Duodenal mucosa (tissue), 2 donors: ENCODE data around the gene HTR3A.

ENCODE experiments used
- H3K27ac ChIP-seq: one replicate; pipeline ENCODE4 v1.7.0; 2013; ENCODE audit warnings: low read depth, low read length
- H3K27me3 ChIP-seq, 2 donors: one replicate each; pipeline ENCODE4 v1.7.0; 2013; ENCODE audit warnings: low read length in 2 of 2, control low read depth in 1 of 2; ENCODE audit not compliant: insufficient read depth in 2 of 2, control insufficient read depth in 1 of 2
- H3K36me3 ChIP-seq, 2 donors: one replicate each; pipeline ENCODE4 v1.7.0; 2013; ENCODE audit warnings: low read length in 2 of 2, control low read depth in 1 of 2; ENCODE audit not compliant: insufficient read depth in 2 of 2, control insufficient read depth in 1 of 2
- H3K4me1 ChIP-seq, 2 donors: one replicate each; pipeline ENCODE4 v1.7.0; 2013; ENCODE audit warnings: low read length in 2 of 2, control low read depth in 1 of 2; ENCODE audit not compliant: insufficient read depth in 2 of 2, control insufficient read depth in 1 of 2
- H3K4me3 ChIP-seq, 2 donors: one replicate each; pipeline ENCODE4 v1.7.0; 2013; ENCODE audit warnings: low read length in 2 of 2, low read depth in 1 of 2
- H3K9ac ChIP-seq, 2 donors: one replicate each; pipeline ENCODE4 v1.7.0; 2013; ENCODE audit warnings: low read length in 2 of 2, low read depth in 1 of 2
- H3K9me3 ChIP-seq, 2 donors: one replicate each; pipeline ENCODE4 v1.7.0; 2013; ENCODE audit warnings: low read length in 2 of 2, control low read depth in 1 of 2; ENCODE audit not compliant: control insufficient read depth in 1 of 2

Gene HTR3A

GRCh38 chr11:113977071-113977490 is 2.2 kb downstream of the HTR3A start:
- Histone ChIP-seq H3K4me1 (peaks cover 0 to 4% of the 10 kb centered on the region in 2 donors), H3K27ac (no peak overlapping the region), H3K9me3 (no peaks in the 10 kb centered on the region), H3K36me3 (no peaks in the 10 kb centered on the region), H3K9ac (no peak overlapping the region), H3K4me3 (no peak overlapping the region), H3K27me3 (peaks cover 20 to 22% of the 10 kb centered on the region in 2 donors)

GRCh38 chr11:113977701-113978100 is 2.8 kb downstream of the HTR3A start:
- Histone ChIP-seq H3K27me3 (peaks cover 20 to 22% of the 10 kb centered on the region in 2 donors), H3K9ac (no peak overlapping the region), H3K4me3 (no peak overlapping the region), H3K4me1 (peaks cover 0 to 4% of the 10 kb centered on the region in 2 donors), H3K27ac (no peak overlapping the region), H3K36me3 (no peaks in the 10 kb centered on the region), H3K9me3 (no peaks in the 10 kb centered on the region)

GRCh38 chr11:113979431-113979830 is 4.5 kb downstream of the HTR3A start:
- H3K4me3 ChIP-seq, result no peak overlapping the region
- no peaks in the 10 kb centered on the region for H3K36me3 ChIP-seq
- no peak overlapping the region for H3K9ac ChIP-seq
- H3K27ac ChIP-seq, result no peak overlapping the region
- H3K9me3 ChIP-seq, result no peaks in the 10 kb centered on the region
- H3K27me3 ChIP-seq, result peaks cover 20 to 22% of the 10 kb centered on the region in 2 donors
- H3K4me1 ChIP-seq, result peaks cover 0 to 4% of the 10 kb centered on the region in 2 donors

GRCh38 chr11:113980785-113981184 is 5.9 kb downstream of the HTR3A start:
- Histone ChIP-seq H3K9ac (no peak overlapping the region), H3K27ac (no peak overlapping the region), H3K4me1 (no peaks in the 10 kb centered on the region), H3K27me3 (peaks cover 17 to 20% of the 10 kb centered on the region in 2 donors), H3K36me3 (no peaks in the 10 kb centered on the region), H3K4me3 (no peak overlapping the region), H3K9me3 (no peaks in the 10 kb centered on the region)

- no peaks in the 10 kb centered on the region for H3K36me3 ChIP-seq
- no peak overlapping the region for H3K4me3 ChIP-seq
- no peaks in the 10 kb centered on the region for H3K4me1 ChIP-seq
- no peak overlapping the region for H3K9ac ChIP-seq
- no peaks in the 10 kb centered on the region for H3K9me3 ChIP-seq
- H3K27me3 ChIP-seq, result peaks cover 14 to 20% of the 10 kb centered on the region in 2 donors
- H3K27ac ChIP-seq, result no peak overlapping the region
Observed at GRCh38 chr11:113982306-113982705, 7.4 kb downstream of the HTR3A start.

- Histone ChIP-seq H3K27me3 (peaks cover 6 to 7% of the 10 kb centered on the region in 2 donors), H3K9me3 (no peaks in the 10 kb centered on the region), H3K4me3 (no peak overlapping the region)
Observed at GRCh38 chr11:113984781-113985180, 9.9 kb downstream of the HTR3A start.

GRCh38 chr11:113985906-113986305 is 11.0 kb downstream of the HTR3A start:
- Histone ChIP-seq H3K27me3 (peaks cover 0 to 2% of the 10 kb centered on the region in 2 donors), H3K9me3 (no peaks in the 10 kb centered on the region), H3K27ac (no peak overlapping the region), H3K4me3 (no peak overlapping the region), H3K36me3 (no peaks in the 10 kb centered on the region), H3K4me1 (no peaks in the 10 kb centered on the region), H3K9ac (no peak overlapping the region)

More at GRCh38 chr11:113984781-113985180, 9.9 kb downstream of the HTR3A start:
- H3K27ac ChIP-seq, result no peak overlapping the region
- no peak overlapping the region for H3K9ac ChIP-seq
- no peaks in the 10 kb centered on the region for H3K4me1 ChIP-seq
- no peaks in the 10 kb centered on the region for H3K36me3 ChIP-seq

GRCh38 chr11:113986351-113987140 is 11.6 kb downstream of the HTR3A start:
- Histone ChIP-seq H3K4me1 (no peaks in the 10 kb centered on the region), H3K9ac (no peak overlapping the region), H3K27me3 (peaks cover 0 to 2% of the 10 kb centered on the region in 2 donors), H3K36me3 (no peaks in the 10 kb centered on the region), H3K9me3 (no peaks in the 10 kb centered on the region), H3K4me3 (no peak overlapping the region), H3K27ac (no peak overlapping the region)

- no peak overlapping the region for H3K9ac ChIP-seq
- H3K9me3 ChIP-seq, result no peaks in the 10 kb centered on the region
- peaks cover 0 to 2% of the 10 kb centered on the region in 2 donors for H3K27me3 ChIP-seq
- no peak overlapping the region for H3K4me3 ChIP-seq
- no peak overlapping the region for H3K27ac ChIP-seq
- H3K4me1 ChIP-seq, result no peaks in the 10 kb centered on the region
- H3K36me3 ChIP-seq, result no peaks in the 10 kb centered on the region
Observed at GRCh38 chr11:113989381-113989780, 14.5 kb downstream of the HTR3A start.

- Histone ChIP-seq H3K4me1 (no peaks in the 10 kb centered on the region), H3K4me3 (no peak overlapping the region), H3K36me3 (no peaks in the 10 kb centered on the region), H3K9ac (no peak overlapping the region), H3K27ac (no peak overlapping the region), H3K9me3 (no peaks in the 10 kb centered on the region), H3K27me3 (peaks cover 0 to 6% of the 10 kb centered on the region in 2 donors)
Observed at GRCh38 chr11:113989916-113990315, 15.0 kb downstream of the HTR3A start.
